Measurements from ENCODE around the gene ETV2.
A peak's percentile ranks its signal among the peaks of the same experiment; 100 is the strongest.
"Not testable (repeated sequence)": the region's sequence is repeated elsewhere in the genome, so short reads cannot be mapped to it uniquely, and the experiment has no call there.

The ETV2 gene

GRCh38 chr19:35641515-35642151 lies at the start of gene ETV2:
ETV2 (plus strand) TSS chr19:35641745; CDS start chr19:35642461, 716 bp downstream.
- H3K4me1 Mint-ChIP-seq (ENCODE audit: low read depth): peaks cover 43% of the 10 kb centered on the region
- H3K4me3 Mint-ChIP-seq: peak within 1 kb of the TSS; percentile 45
- no peaks in the 10 kb centered on the region for H3K27me3 Mint-ChIP-seq

GRCh38 chr19:35592226-35592625 lies 49.3 kb upstream of the ETV2 start:
- Mint-ChIP-seq H3K27me3 (peaks cover 5% of the 10 kb centered on the region), H3K36me3 (ENCODE audit: low read depth) (no peaks in the 10 kb centered on the region), H3K4me1 (ENCODE audit: low read depth) (peaks cover 3% of the 10 kb centered on the region), H3K27ac (no peak overlapping the region), H3K9me3 (no peaks in the 10 kb centered on the region), H3K4me3 (no peak overlapping the region)
- peak; percentile 40 for DNase-seq

More at GRCh38 chr19:35641515-35642151, at the start of gene ETV2:
- Mint-ChIP-seq H3K36me3 (ENCODE audit: low read depth) (peaks cover 23% of the 10 kb centered on the region), H3K9me3 (no peaks in the 10 kb centered on the region), H3K27ac (peak within 1 kb of the TSS; percentile 76)
- DNase-seq: peak; percentile 56

DNA sequence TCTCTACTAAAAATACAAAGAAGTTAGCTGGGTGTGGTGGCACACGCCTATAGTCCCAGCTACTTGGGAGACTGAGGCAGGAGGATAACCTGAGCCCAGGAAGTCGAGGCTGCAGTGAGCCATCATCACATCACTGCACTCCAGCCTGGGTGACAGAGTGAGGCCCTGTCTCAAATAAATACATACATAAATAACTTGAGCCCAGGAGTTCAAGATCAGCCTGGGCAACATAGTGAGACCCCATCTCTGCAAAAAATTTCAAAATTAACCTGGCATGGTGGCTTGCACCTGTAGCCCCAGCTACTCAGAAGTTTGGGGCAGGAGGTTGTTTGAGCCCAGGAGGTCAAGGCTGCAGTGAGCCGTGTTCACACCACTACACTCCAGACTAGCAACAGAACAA lies 46.5 kb upstream of the ETV2 start:
- H3K27ac Mint-ChIP-seq; H3K27me3 Mint-ChIP-seq; H3K9me3 Mint-ChIP-seq; H3K4me1 Mint-ChIP-seq (ENCODE audit: low read depth); H3K4me3 Mint-ChIP-seq; H3K36me3 Mint-ChIP-seq (ENCODE audit: low read depth); DNase-seq: not testable (repeated sequence)

DNA sequence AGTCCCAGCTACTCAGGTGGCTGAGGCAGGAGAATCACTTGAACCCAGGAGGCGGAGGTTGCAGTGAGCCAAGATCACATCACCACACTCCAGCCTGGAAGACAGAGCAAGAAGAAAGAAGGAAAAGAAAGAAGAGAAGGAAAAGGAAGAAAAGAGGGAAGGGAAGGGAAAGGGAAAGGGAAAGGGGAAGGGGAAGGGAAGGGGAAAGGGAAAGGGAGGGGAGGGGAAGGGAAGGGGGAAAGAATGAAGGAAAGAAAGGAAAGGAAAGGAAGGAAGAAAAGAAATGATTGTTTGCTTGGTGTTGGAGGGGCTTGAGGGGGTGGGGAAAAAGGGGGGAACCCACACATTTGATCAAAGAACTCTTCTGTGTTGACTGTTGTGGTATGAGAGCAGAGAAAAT lies 45.6 kb upstream of the ETV2 start:
- Mint-ChIP-seq H3K27me3 (peaks cover 5% of the 10 kb centered on the region), H3K4me1 (ENCODE audit: low read depth) (peaks cover 3% of the 10 kb centered on the region), H3K4me3 (no peak overlapping the region), H3K27ac (no peak overlapping the region), H3K36me3 (ENCODE audit: low read depth) (no peaks in the 10 kb centered on the region), H3K9me3 (no peaks in the 10 kb centered on the region)
- no peak for DNase-seq

GRCh38 chr19:35596366-35596999 lies 45.1 kb upstream of the ETV2 start:
- H3K9me3 Mint-ChIP-seq: no peaks in the 10 kb centered on the region
- no peak overlapping the region for H3K27ac Mint-ChIP-seq

DNA sequence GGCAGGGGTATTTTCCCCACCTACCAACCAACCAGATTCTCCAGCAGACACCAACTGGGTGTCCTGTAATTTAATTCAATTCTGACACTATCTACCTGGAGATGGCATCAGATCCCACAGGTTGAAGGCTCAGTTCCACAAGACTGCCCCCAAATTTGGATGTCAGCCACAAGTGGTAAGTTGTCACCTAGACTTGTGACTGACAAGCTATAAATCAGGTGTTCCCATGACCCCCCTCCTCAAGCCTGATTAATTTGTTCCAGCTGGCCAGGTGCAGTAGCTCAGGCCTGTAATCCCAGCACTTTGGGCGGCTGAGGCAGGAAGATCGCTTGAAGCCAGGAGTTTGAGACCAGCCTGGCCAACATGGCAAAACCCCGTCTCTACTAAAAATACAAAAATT lies 39.6 kb upstream of the ETV2 start:
- H3K4me1 Mint-ChIP-seq (ENCODE audit: low read depth): no peaks in the 10 kb centered on the region
- no peaks in the 10 kb centered on the region for H3K27me3 Mint-ChIP-seq
- no peak overlapping the region for H3K27ac Mint-ChIP-seq
- DNase-seq: no peak
- no peaks in the 10 kb centered on the region for H3K9me3 Mint-ChIP-seq
- no peaks in the 10 kb centered on the region for H3K36me3 Mint-ChIP-seq (ENCODE audit: low read depth)
- no peak overlapping the region for H3K4me3 Mint-ChIP-seq

More at GRCh38 chr19:35596366-35596999, 45.1 kb upstream of the ETV2 start:
- Mint-ChIP-seq H3K36me3 (ENCODE audit: low read depth) (no peaks in the 10 kb centered on the region), H3K27me3 (peaks cover 5% of the 10 kb centered on the region), H3K4me1 (ENCODE audit: low read depth) (peaks cover 3% of the 10 kb centered on the region), H3K4me3 (no peak overlapping the region)
- DNase-seq: no peak

DNA sequence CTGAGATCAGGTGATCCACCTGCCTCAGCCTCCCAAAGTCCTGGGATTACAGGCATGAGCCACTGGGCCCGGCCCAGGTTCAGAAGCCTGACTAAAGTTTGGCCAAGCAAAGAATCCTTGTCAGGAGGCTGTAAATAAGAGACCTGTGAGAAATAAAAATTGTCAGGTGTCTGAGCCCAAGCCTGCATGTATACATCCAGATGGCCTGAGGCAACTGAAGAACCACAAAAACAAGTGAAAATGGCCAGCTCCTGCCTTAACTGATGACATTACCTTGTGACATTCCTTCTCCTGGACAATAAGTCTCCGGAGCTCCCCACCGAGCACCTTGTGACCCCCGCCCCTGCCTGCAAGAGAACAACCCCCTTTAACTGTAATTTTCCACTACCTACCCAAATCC lies 37.1 kb upstream of the ETV2 start:
- H3K27me3 Mint-ChIP-seq; H3K36me3 Mint-ChIP-seq (ENCODE audit: low read depth); H3K4me3 Mint-ChIP-seq; H3K4me1 Mint-ChIP-seq (ENCODE audit: low read depth); H3K27ac Mint-ChIP-seq; DNase-seq: not testable (repeated sequence)
- peaks cover 13% of the 10 kb centered on the region for H3K9me3 Mint-ChIP-seq

DNA sequence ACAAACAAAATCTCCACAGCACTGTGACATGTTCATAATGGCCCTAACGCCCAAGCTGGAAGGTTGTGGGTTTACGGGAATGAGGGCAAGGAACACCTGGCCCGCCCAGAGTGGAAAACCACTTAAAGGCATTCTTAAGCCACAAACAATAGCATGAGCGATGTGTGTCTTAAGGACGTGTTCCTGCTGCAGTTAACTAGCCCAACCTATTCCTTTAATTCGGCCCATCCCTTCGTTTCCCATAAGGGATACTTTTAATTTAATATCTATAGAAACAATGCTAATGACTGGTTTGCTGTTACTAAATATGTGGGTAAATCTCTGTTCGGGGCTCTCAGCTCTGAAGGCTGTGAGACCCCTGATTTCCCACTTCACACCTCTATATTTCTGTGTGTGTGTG lies 34.4 kb upstream of the ETV2 start:
- H3K27ac Mint-ChIP-seq; H3K36me3 Mint-ChIP-seq (ENCODE audit: low read depth); DNase-seq; H3K4me3 Mint-ChIP-seq; H3K27me3 Mint-ChIP-seq: not testable (repeated sequence)
- H3K9me3 Mint-ChIP-seq: peaks cover 13% of the 10 kb centered on the region
- peaks cover 18% of the 10 kb centered on the region for H3K4me1 Mint-ChIP-seq (ENCODE audit: low read depth)

- no peak overlapping the region for H3K4me3 Mint-ChIP-seq
- H3K27ac Mint-ChIP-seq: no peak overlapping the region
- DNase-seq: no peak
- H3K4me1 Mint-ChIP-seq (ENCODE audit: low read depth): peaks cover 22% of the 10 kb centered on the region
- H3K9me3 Mint-ChIP-seq: peaks cover 13% of the 10 kb centered on the region
- no peaks in the 10 kb centered on the region for H3K36me3 Mint-ChIP-seq (ENCODE audit: low read depth)
- no peaks in the 10 kb centered on the region for H3K27me3 Mint-ChIP-seq
These were observed 33.9 kb upstream of the ETV2 start for GRCh38 chr19:35607661-35608060.

DNA sequence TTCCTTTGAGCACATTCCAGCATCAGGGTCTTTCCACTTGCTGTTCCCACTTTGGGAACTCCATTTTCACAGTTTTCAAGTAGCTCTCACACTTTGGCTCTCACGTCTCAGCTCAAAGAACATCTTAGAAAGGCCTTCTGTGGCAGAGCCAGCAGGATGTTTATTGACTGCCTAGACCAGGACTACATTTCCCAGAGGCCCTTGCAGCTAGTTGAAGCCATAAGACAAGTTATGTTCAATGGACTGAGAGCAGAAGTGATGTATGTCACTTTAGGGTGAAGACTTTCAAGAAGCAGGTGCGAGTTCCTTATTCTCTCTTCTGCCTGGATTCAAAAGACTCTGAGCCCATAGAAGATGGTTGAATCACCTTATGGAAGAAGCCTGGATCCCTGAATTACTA lies 33.3 kb upstream of the ETV2 start:
- peaks cover 13% of the 10 kb centered on the region for H3K9me3 Mint-ChIP-seq
- peaks cover 23% of the 10 kb centered on the region for H3K4me1 Mint-ChIP-seq (ENCODE audit: low read depth)
- H3K27me3 Mint-ChIP-seq: no peaks in the 10 kb centered on the region
- H3K36me3 Mint-ChIP-seq (ENCODE audit: low read depth): peaks cover 2% of the 10 kb centered on the region
- no peak for DNase-seq
- H3K4me3 Mint-ChIP-seq: no peak overlapping the region
- no peak overlapping the region for H3K27ac Mint-ChIP-seq

GRCh38 chr19:35609851-35610353 lies 31.6 kb upstream of the ETV2 start:
- H3K36me3 Mint-ChIP-seq (ENCODE audit: low read depth): peaks cover 8% of the 10 kb centered on the region
- peak overlapping the region; percentile 76 for H3K27ac Mint-ChIP-seq
- peak; percentile 53 for DNase-seq
- peaks cover 13% of the 10 kb centered on the region for H3K9me3 Mint-ChIP-seq
- peaks cover 31% of the 10 kb centered on the region for H3K4me1 Mint-ChIP-seq (ENCODE audit: low read depth)
- H3K27me3 Mint-ChIP-seq: no peaks in the 10 kb centered on the region
- H3K4me3 Mint-ChIP-seq: no peak overlapping the region

GRCh38 chr19:35612224-35612558 lies 29.4 kb upstream of the ETV2 start:
- Mint-ChIP-seq H3K4me1 (ENCODE audit: low read depth) (peaks cover 31% of the 10 kb centered on the region), H3K9me3 (peaks cover 12% of the 10 kb centered on the region), H3K27ac (peak overlapping the region; percentile 95), H3K4me3 (peak overlapping the region; percentile 89), H3K27me3 (no peaks in the 10 kb centered on the region), H3K36me3 (ENCODE audit: low read depth) (peaks cover 28% of the 10 kb centered on the region)
- DNase-seq: no peak

GRCh38 chr19:35612559-35613321 lies 28.8 kb upstream of the ETV2 start, which contains the start of gene HAUS5:
HAUS5 (plus strand) TSS chr19:35612735; CDS start chr19:35612795, 60 bp downstream.
- H3K9me3 Mint-ChIP-seq: peaks cover 8% of the 10 kb centered on the region
- H3K27ac Mint-ChIP-seq: peak within 1 kb of the TSS; percentile 95
- DNase-seq: peak; percentile 99
- H3K27me3 Mint-ChIP-seq: no peaks in the 10 kb centered on the region
- peak within 1 kb of the TSS; percentile 89 for H3K4me3 Mint-ChIP-seq
- H3K36me3 Mint-ChIP-seq (ENCODE audit: low read depth): peaks cover 34% of the 10 kb centered on the region
- H3K4me1 Mint-ChIP-seq (ENCODE audit: low read depth): peaks cover 31% of the 10 kb centered on the region

DNA sequence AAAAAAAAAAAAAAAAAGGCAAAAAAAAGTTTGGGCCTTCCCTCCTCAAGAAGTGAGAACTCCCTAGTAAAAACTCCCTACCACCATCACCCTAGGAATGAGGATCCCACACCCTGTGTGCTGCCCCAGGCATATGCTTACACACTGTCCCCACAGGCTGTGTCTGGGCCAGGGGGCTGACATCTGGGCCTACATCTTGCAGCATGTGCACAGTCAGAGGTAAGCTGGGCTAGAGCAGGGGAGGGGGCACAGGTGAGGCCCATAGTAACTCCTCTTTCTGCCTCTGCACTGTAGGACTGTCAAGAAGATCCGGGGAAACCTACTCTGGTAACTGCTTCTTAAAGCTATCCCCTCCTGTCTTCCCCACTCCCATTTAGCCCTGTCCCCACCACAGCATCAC lies 28.0 kb upstream of the ETV2 start:
- Mint-ChIP-seq H3K27ac (peak overlapping the region; percentile 95), H3K36me3 (ENCODE audit: low read depth) (peaks cover 41% of the 10 kb centered on the region), H3K4me1 (ENCODE audit: low read depth) (peaks cover 31% of the 10 kb centered on the region), H3K4me3 (peak overlapping the region; percentile 89), H3K9me3 (peaks cover 3% of the 10 kb centered on the region), H3K27me3 (no peaks in the 10 kb centered on the region)
- no peak for DNase-seq

GRCh38 chr19:35615036-35615435 lies 26.5 kb upstream of the ETV2 start:
- Mint-ChIP-seq H3K4me1 (ENCODE audit: low read depth) (peaks cover 23% of the 10 kb centered on the region), H3K4me3 (no peak overlapping the region), H3K9me3 (no peaks in the 10 kb centered on the region), H3K27ac (no peak overlapping the region), H3K36me3 (ENCODE audit: low read depth) (peaks cover 53% of the 10 kb centered on the region), H3K27me3 (no peaks in the 10 kb centered on the region)
- DNase-seq: no peak

Measured in activated T-cell treated with anti-CD3 and anti-CD28 coated beads, Interleukin-2, amount 50 U/mL, for 24 hours (primary cell).